SU-DHL-6 (cell line): ENCODE measurements around the gene IMMT.

Experiments
- H2AFZ ChIP-seq: fragments of 200-600 bp; sonication (generic); 2 replicates; pipeline ENCODE4 v1.6.1; 2014; ENCODE audit warnings: low read depth, mild to moderate bottlenecking, moderate library complexity, mixed read lengths, antibody characterized with exemption, low read length; ENCODE audit not compliant: severe bottlenecking
- H3F3A ChIP-seq: fragments of 200-600 bp; shearing (Covaris generic); 2 replicates; pipeline ENCODE4 v1.6.0; 2016; ENCODE audit warnings: antibody characterized with exemption, mild to moderate bottlenecking; ENCODE audit not compliant: insufficient read depth
- H3K27ac ChIP-seq: fragments of 200-600 bp; sonication (generic); 2 replicates; pipeline ENCODE4 v1.5.1; 2016; ENCODE audit warnings: low read depth, mild to moderate bottlenecking, low read length, moderate library complexity, mixed read lengths
- H3K27me3 ChIP-seq: fragments of 200-600 bp; sonication (generic), shearing (Covaris generic); 2 replicates; pipeline ENCODE4 v1.6.0; 2014; ENCODE audit warnings: mild to moderate bottlenecking, low read length
- H3K36me3 ChIP-seq: fragments of 200-600 bp; sonication (generic); 2 replicates; pipeline ENCODE4 v1.6.1; 2014; ENCODE audit warnings: mild to moderate bottlenecking, low read length, mixed read lengths
- H3K4me2 ChIP-seq: fragments of 300-600, 200-600 bp; shearing (Covaris generic), sonication (generic); 2 replicates; pipeline ENCODE4 v1.6.0; 2014; ENCODE audit warnings: low read length, low read depth, mild to moderate bottlenecking; ENCODE audit not compliant: poor library complexity, severe bottlenecking
- H3K4me3 ChIP-seq: fragments of 200-600 bp; sonication (generic); 2 replicates; pipeline ENCODE4 v1.5.1; 2014; ENCODE audit warnings: antibody characterized with exemption, low read length, mild to moderate bottlenecking, mixed read lengths; ENCODE audit not compliant: insufficient read depth, poor library complexity, severe bottlenecking
- H3K79me2 ChIP-seq: fragments of 200-600 bp; sonication (generic); 2 replicates; pipeline ENCODE4 v1.6.1; 2014; ENCODE audit warnings: mild to moderate bottlenecking, low read length, moderate library complexity; ENCODE audit not compliant: insufficient read depth
- H3K9ac ChIP-seq: fragments of 200-600 bp; sonication (generic); 2 replicates; pipeline ENCODE4 v1.7.0; 2014; ENCODE audit warnings: mild to moderate bottlenecking, low read length
- H3K9me2 ChIP-seq: fragments of 200-600 bp; sonication (generic); replicated peaks from 2 replicates; pipeline ENCODE4 v1.6.1; 2014; ENCODE audit warnings: low read length; ENCODE audit not compliant: insufficient read depth
- H3K9me3 ChIP-seq: fragments of 200-600 bp; sonication (generic); 2 replicates; pipeline ENCODE4 v1.6.1; 2014; ENCODE audit warnings: low read length, mixed read lengths; ENCODE audit not compliant: insufficient read depth
- H4K20me1 ChIP-seq: fragments of 200-600 bp; sonication (generic); 2 replicates; pipeline ENCODE4 v1.6.1; 2014; ENCODE audit warnings: low read depth, mild to moderate bottlenecking, antibody characterized with exemption, low read length, moderate library complexity, mixed read lengths
- EZH2phosphoT487 ChIP-seq: fragments of 200-600 bp; sonication (generic), shearing (Covaris generic); conservative IDR thresholded peaks from 2 replicates; pipeline ENCODE4 v1.6.1; 2018; ENCODE audit warnings: mild to moderate bottlenecking, antibody characterized with exemption, low read length, moderate library complexity, mixed read lengths
- TF ChIP-seq, protein P1 (sequence below): fragments of 200-600 bp; sonication (generic); IDR thresholded peaks from one replicate; pipeline ENCODE4 v1.5.1; 2017; ENCODE audit warnings: antibody characterized with exemption, mild to moderate bottlenecking, low read length, moderate library complexity; ENCODE audit not compliant: insufficient read depth, poor library complexity, severe bottlenecking

The IMMT gene

DNA sequence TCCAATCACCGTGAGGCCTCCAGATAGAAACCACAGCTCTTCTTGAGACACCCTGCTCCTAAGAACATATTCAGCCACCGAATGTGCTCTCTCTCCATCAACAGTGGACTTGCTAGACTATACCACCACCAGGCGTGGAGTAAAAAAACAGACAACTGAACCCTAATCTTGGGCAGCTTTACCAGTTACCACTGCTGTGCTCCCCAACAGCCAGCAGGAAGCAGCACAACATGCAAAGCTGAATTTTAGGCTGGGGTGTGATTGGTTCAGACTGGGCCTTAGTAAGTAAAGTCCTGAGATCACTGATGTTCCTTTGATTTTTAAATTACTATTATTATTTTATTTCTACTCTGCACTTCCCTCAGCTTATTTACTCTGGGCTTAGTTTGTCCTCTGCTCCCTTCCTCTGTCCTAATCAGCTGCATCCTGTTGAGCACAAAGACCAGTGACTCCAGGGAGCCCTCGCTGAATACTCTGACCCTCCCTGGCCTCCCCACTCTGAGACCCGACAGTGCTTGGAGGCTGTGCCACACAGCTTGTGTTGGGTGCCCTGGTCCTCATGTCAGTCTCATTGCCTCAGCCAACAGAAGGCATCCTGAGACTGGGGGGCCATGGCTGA lies 25.9 kb upstream of the IMMT start:
- no peak overlapping the region for H3K4me3 ChIP-seq
- no peak overlapping the region for H3K4me2 ChIP-seq
- no peaks in the 10 kb centered on the region for H3K79me2 ChIP-seq
- H3K27ac ChIP-seq: no peak overlapping the region
- no peak for TF ChIP-seq EZH2phosphoT487
- TF ChIP-seq, protein P1, sequence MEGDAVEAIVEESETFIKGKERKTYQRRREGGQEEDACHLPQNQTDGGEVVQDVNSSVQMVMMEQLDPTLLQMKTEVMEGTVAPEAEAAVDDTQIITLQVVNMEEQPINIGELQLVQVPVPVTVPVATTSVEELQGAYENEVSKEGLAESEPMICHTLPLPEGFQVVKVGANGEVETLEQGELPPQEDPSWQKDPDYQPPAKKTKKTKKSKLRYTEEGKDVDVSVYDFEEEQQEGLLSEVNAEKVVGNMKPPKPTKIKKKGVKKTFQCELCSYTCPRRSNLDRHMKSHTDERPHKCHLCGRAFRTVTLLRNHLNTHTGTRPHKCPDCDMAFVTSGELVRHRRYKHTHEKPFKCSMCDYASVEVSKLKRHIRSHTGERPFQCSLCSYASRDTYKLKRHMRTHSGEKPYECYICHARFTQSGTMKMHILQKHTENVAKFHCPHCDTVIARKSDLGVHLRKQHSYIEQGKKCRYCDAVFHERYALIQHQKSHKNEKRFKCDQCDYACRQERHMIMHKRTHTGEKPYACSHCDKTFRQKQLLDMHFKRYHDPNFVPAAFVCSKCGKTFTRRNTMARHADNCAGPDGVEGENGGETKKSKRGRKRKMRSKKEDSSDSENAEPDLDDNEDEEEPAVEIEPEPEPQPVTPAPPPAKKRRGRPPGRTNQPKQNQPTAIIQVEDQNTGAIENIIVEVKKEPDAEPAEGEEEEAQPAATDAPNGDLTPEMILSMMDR: peak; percentile 90
- H3K9ac ChIP-seq: no peak overlapping the region
- no peaks in the 10 kb centered on the region for H3F3A ChIP-seq
- H3K27me3 ChIP-seq: no peaks in the 10 kb centered on the region
- no peaks in the 10 kb centered on the region for H3K9me3 ChIP-seq
- H2AFZ ChIP-seq: no peak overlapping the region
- H3K36me3 ChIP-seq: no peaks in the 10 kb centered on the region
- H3K9me2 ChIP-seq: no peaks in the 10 kb centered on the region
- no peaks in the 10 kb centered on the region for H4K20me1 ChIP-seq

DNA sequence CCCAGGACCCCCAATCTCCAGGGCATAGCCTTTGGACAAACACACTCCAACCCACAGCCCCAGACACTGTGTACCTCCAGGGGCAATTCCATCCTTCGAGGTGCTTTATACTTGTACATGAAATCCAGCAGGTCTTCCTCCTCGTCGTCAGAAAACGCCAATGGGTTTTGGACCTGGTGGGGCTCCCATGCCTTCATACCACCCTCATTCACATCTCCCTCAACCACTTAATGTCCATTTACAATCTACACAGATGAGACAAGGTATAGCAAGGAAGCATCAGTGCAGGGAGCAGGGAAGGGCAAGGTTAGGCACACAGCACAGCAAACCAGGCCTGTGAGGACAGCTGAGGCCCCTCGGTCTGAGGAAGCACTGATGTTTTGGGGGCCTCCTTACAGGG lies 24.6 kb upstream of the IMMT start:
- TF ChIP-seq, protein P1: no peak
- no peak for TF ChIP-seq EZH2phosphoT487
- no peak overlapping the region for H3K27ac ChIP-seq
- H3K27me3 ChIP-seq: no peaks in the 10 kb centered on the region
- no peaks in the 10 kb centered on the region for H3K9me2 ChIP-seq
- H2AFZ ChIP-seq: no peak overlapping the region
- H3K79me2 ChIP-seq: no peaks in the 10 kb centered on the region
- no peak overlapping the region for H3K9ac ChIP-seq
- no peaks in the 10 kb centered on the region for H3K36me3 ChIP-seq
- H4K20me1 ChIP-seq: no peaks in the 10 kb centered on the region
- no peak overlapping the region for H3K4me3 ChIP-seq
- H3K4me2 ChIP-seq: no peak overlapping the region
- no peaks in the 10 kb centered on the region; the same call in 1 of the 2 replicates for H3F3A ChIP-seq
- H3K9me3 ChIP-seq: no peaks in the 10 kb centered on the region

DNA sequence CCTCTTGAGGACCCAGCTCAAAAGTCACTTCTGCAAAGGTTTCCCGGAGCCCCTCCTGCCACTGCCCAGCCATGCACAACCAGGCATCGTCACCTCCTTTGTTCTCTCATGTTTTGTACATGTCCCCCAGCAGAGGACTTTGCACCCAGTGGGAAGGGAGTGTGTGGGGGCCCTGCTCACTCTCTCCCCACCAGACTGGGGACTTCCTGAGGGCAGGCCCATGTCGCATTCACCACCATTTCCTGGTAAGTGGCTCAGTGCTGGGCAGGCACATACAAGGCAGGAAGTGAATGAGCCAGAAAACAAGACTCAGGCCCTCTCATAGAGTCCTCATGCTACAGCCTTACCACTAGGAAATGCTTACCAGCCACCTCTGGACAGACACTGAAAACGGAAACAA lies 22.9 kb upstream of the IMMT start:
- H3K4me2 ChIP-seq: no peak overlapping the region
- no peak overlapping the region for H3K9ac ChIP-seq
- no peaks in the 10 kb centered on the region; the same call in 1 of the 2 replicates for H3F3A ChIP-seq
- no peak overlapping the region for H3K27ac ChIP-seq
- H2AFZ ChIP-seq: no peak overlapping the region
- no peaks in the 10 kb centered on the region for H3K9me3 ChIP-seq
- no peak overlapping the region for H3K4me3 ChIP-seq
- H4K20me1 ChIP-seq: no peaks in the 10 kb centered on the region
- H3K36me3 ChIP-seq: 0 out of 2 replicates have a peak, but pooled peaks cover 4% of the 10 kb centered on the region
- no peaks in the 10 kb centered on the region for H3K9me2 ChIP-seq
- TF ChIP-seq EZH2phosphoT487: no peak
- TF ChIP-seq, protein P1: no peak
- H3K79me2 ChIP-seq: no peaks in the 10 kb centered on the region
- no peaks in the 10 kb centered on the region for H3K27me3 ChIP-seq
